22Rv1 (cell line): ENCODE data around the gene BAG3.

ENCODE experiments used
- H3K27ac ChIP-seq: fragments of 450-650 bp; 2 replicates; pipeline ENCODE4 v1.5.1; 2017
- ZFX ChIP-seq: fragments of 450-650 bp; IDR thresholded peaks from 2 replicates; pipeline ENCODE4 v1.6.1; 2017; ENCODE audit warnings: antibody characterized with exemption, borderline replicate concordance
- TF ChIP-seq, protein P1 (sequence below): fragments of 450-650 bp; IDR thresholded peaks from 2 replicates; pipeline ENCODE4 v1.5.1; 2017; ENCODE audit warnings: mild to moderate bottlenecking

The BAG3 gene

DNA sequence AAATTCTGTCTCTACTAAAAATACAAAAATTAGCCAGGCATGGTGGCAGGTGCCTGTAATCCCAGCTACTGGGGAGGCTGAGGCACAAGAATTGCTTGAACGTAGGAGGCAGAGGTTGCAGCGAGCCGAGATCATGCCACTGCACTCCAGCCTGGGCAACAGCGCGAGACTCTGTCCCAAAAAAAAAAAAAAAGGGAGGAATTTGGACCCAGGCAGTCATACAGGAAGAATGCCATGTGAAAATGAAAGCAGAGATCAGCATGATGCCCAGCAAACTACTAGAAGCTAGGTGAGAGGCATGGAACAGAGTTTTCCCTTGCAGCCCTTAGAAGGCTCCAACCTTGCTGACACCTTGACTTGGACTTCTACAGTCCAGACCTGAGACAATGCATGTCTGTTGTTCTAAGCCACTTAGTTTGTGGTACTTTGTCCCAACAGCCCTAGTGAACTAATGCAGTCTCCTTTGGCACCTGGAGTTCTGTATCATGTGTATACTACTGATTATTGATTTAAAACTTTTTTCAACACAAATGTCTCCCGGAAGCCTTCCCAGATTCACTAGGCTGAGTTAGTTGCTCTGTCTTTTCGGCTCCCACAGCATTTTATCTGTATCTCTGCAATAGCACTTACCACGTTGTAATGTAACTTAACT, 10.2 kb upstream of the BAG3 start:
- H3K27ac ChIP-seq: no peak overlapping the region
- TF ChIP-seq ZFX: no peak
- TF ChIP-seq, protein P1, sequence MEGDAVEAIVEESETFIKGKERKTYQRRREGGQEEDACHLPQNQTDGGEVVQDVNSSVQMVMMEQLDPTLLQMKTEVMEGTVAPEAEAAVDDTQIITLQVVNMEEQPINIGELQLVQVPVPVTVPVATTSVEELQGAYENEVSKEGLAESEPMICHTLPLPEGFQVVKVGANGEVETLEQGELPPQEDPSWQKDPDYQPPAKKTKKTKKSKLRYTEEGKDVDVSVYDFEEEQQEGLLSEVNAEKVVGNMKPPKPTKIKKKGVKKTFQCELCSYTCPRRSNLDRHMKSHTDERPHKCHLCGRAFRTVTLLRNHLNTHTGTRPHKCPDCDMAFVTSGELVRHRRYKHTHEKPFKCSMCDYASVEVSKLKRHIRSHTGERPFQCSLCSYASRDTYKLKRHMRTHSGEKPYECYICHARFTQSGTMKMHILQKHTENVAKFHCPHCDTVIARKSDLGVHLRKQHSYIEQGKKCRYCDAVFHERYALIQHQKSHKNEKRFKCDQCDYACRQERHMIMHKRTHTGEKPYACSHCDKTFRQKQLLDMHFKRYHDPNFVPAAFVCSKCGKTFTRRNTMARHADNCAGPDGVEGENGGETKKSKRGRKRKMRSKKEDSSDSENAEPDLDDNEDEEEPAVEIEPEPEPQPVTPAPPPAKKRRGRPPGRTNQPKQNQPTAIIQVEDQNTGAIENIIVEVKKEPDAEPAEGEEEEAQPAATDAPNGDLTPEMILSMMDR: no peak

DNA sequence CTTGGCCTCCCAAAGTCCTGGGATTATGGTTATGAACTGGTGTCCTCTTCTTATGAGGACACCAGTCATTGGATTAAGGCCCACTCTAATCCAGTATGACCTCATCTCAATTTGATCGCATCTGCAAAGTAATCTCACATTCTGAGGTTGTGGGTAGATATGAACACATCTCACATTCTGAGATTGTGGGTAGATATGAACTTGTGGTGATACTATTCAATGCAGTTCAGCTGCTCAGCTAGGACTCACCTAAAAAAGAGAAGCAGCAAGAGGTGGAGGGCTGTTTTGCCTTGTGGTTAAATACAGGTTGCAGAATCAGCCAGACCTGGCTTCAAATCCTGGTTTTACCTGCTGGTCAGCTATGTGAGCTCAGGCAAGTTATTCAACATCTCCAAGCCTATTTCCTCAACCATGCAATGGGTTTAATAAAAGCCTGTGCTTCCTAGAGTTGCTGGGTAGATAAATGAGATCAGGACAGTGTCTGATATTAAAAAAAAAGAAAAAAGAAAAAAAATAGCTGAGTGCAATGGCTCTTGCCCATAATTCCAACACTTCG, 8.5 kb upstream of the BAG3 start:
- TF ChIP-seq ZFX: no peak
- TF ChIP-seq, protein P1: no peak
- H3K27ac ChIP-seq: no peak overlapping the region

DNA sequence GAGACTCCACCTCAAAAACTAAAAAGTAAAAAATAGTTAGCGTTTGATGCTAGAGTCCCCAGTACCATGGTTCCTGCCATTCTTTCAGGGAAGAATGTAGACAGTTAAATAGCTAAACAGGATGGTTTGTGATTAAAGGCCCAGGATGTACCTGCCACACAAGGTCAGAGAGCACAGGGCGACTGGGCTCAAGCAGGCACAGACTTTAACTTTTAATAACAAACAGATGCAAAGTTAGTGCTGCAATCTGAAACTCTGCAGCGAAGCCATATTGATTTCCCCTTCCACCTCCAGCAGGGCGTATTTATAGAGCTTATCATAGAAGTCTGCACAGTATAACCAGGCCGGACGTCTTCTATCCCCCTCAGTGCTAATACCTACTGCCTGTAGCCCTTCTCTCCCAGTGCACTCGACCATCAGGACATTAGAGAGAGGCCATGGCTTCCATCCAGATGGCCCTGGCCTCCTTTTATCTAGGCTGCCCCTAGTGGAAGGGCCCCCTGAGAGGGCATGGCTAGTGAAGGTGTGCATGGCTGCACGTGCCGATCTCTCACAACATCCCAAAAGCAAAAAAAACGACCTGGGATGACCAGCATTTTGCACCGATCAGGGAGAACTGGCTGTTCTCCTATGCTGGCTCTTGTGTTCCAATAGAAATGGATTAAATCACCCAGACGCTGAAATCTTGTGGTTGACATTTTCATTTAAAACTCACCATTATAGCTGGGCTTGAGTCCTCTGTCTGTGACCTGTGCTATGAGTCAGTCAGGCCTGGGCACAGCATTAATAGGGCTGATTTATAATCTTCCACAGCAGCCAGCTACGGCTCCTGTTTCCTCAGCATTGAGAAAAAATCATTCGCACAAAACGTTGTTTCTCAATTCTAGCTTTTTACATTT, 7.6 kb upstream of the BAG3 start:
- TF ChIP-seq, protein P1: no peak
- H3K27ac ChIP-seq: no peak overlapping the region

DNA sequence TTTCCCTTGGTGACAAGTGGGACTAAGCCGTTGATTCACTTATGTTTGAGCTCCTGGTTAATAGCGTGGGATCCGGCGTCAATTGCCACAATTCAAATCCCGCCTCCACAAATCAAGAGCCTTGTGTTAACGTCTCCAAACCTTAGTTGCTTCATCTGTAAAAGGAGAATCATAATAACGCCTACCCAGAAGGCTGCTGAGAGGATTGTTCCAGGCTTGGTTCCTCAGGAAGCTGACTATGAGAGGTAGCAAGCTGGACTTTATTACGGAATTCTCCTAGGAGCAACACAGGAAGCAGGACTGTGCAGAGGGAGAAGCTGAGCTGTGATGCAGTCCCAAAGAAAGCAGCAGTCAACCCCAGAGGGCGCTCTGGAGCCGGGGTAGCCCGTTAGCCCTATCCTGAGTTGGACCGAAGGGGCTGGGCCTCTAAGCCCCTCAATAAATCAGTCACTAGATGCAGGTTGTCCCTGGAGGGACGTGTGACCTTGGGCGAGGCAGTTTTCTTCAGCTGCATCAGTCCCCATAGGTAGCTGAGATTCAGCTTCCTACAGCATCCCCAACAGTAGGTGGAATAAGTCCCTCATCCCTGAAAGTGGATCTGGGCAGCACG, 6.9 kb upstream of the BAG3 start:
- H3K27ac ChIP-seq: no peak overlapping the region
- no peak for TF ChIP-seq ZFX
- TF ChIP-seq, protein P1: peak; percentile 40; the same call in 1 of the 2 replicates

DNA sequence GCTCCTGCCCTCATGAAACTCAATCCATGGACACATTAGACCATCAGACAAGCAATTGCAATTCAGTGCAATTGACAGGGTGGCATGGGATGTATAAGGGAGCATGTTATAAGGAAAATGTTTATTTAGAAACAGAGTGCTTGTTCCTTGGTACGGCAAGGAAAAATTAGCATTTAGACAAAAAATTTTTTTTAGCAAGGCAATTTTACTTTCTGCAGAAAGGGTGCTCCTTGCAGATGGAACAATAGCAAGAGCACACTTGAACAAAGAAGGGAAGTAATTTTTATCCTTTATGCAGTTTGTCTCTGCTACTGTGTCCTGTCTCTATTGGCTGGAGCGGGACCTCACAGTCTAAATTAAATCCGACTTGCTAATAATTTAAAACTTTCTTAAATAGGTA, 6.2 kb upstream of the BAG3 start:
- TF ChIP-seq ZFX: no peak
- TF ChIP-seq, protein P1: no peak

DNA sequence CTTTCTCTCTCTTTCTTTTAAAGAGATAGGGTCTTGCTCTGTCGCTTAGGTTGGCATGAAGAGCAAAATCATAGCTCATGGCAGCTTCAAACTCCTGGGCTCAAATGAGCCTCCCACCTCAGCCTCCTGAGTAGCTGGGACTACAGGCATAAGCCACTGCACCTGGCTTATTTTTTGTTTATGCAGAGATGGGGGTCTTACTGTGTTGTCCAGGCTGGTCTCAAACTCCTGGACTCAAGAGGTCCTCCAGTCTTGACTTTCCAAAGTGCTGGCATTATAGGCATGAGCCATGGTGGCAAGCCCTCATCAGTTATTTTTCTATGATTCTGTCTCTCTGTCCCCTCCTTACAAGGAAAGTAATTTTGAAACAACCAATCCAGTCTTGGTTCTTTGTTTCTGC, 1.1 kb upstream of the BAG3 start:
- no peak for TF ChIP-seq ZFX
- TF ChIP-seq, protein P1: no peak
- no peak overlapping the region for H3K27ac ChIP-seq

More for the DNA sequence above, 6.2 kb upstream of the BAG3 start:
- no peak overlapping the region for H3K27ac ChIP-seq
